ENCODE measurements around the gene PDZD2.

The PDZD2 gene

GRCh38 chr5:31819926-31820516, 181.1 kb downstream of the PDZD2 start:
- no peak for DNase-seq (ENCODE audit: low read depth in 1 of 2, low spot score in 1 of 2)
- Histone ChIP-seq H3K27me3 (ENCODE audit: insufficient read depth, poor library complexity, severe bottlenecking) (peaks cover 3% of the 10 kb centered on the region), H3K27ac (replicated peaks) (no peak overlapping the region), H3K4me3 (replicated peaks; ENCODE audit: insufficient read depth, low read length) (no peak overlapping the region)
- TF ChIP-seq SPI1 (IDR thresholded peaks at IDR 0.05; ENCODE audit: borderline replicate concordance, low read depth) (no peak), POLR2AphosphoS5 (IDR thresholded peaks at IDR 0.05; ENCODE audit: low read depth) (no peak), CTCF (IDR thresholded peaks at IDR 0.05; ENCODE audit: insufficient read depth, low read length) (no peak), REST (IDR thresholded peaks at IDR 0.05; ENCODE audit: insufficient replicate concordance, low read depth) (no peak), GABPA (IDR thresholded peaks at IDR 0.05; ENCODE audit: low read depth) (no peak)

- DNase-seq (ENCODE audit: low read depth in 1 of 2, low spot score in 1 of 2): no peak
- TF ChIP-seq CTCF (IDR thresholded peaks at IDR 0.05; ENCODE audit: insufficient read depth, low read length) (no peak), POLR2AphosphoS5 (IDR thresholded peaks at IDR 0.05; ENCODE audit: low read depth) (no peak), REST (IDR thresholded peaks at IDR 0.05; ENCODE audit: insufficient replicate concordance, low read depth) (no peak), GABPA (IDR thresholded peaks at IDR 0.05; ENCODE audit: low read depth) (no peak), SPI1 (IDR thresholded peaks at IDR 0.05; ENCODE audit: borderline replicate concordance, low read depth) (no peak)
- no peak overlapping the region for H3K4me3 ChIP-seq (replicated peaks; ENCODE audit: insufficient read depth, low read length)
- H3K27ac ChIP-seq (replicated peaks): no peak overlapping the region
- H3K27me3 ChIP-seq (ENCODE audit: insufficient read depth, poor library complexity, severe bottlenecking): peaks cover 3% of the 10 kb centered on the region
These were observed 184.5 kb downstream of the PDZD2 start for GRCh38 chr5:31823472-31823871.

- no peak for DNase-seq (ENCODE audit: low read depth in 1 of 2, low spot score in 1 of 2)
- Histone ChIP-seq H3K4me3 (replicated peaks; ENCODE audit: insufficient read depth, low read length) (no peak overlapping the region), H3K27me3 (ENCODE audit: insufficient read depth, poor library complexity, severe bottlenecking) (peaks cover 3% of the 10 kb centered on the region), H3K27ac (replicated peaks) (no peak overlapping the region)
- TF ChIP-seq CTCF (IDR thresholded peaks at IDR 0.05; ENCODE audit: insufficient read depth, low read length) (no peak), POLR2AphosphoS5 (IDR thresholded peaks at IDR 0.05; ENCODE audit: low read depth) (no peak), GABPA (IDR thresholded peaks at IDR 0.05; ENCODE audit: low read depth) (no peak), SPI1 (IDR thresholded peaks at IDR 0.05; ENCODE audit: borderline replicate concordance, low read depth) (no peak), REST (IDR thresholded peaks at IDR 0.05; ENCODE audit: insufficient replicate concordance, low read depth) (no peak)
These were observed 186.1 kb downstream of the PDZD2 start for GRCh38 chr5:31824869-31825517.

Measured in HL-60 (cell line).